H9 (cell line): ENCODE measurements around the gene MAP2K1. TPM values are rescaled to one million over a fixed set of nuclear protein-coding genes. Genes with fewer than 3 reads are reported as not detected.

Source experiments
- DNase-seq: peaks from one replicate; pipeline ENCODE4 v3.0.0-alpha.2; 2017
- H2AFZ ChIP-seq: one replicate; pipeline ENCODE4 v1.6.1; 2013; ENCODE audit warnings: mild to moderate bottlenecking, low read length, control low read depth, moderate library complexity
- H2AK5ac ChIP-seq: 2 replicates; pipeline ENCODE4 v1.6.1; 2013; ENCODE audit warnings: low read length, control low read depth, mixed read lengths; ENCODE audit not compliant: insufficient read length
- H2BK120ac ChIP-seq: one replicate; pipeline ENCODE4 v1.6.1; 2013; ENCODE audit warnings: low read depth, mild to moderate bottlenecking, low read length, control low read depth, inconsistent platforms; ENCODE audit not compliant: poor library complexity, severe bottlenecking
- H2BK12ac ChIP-seq: 2 replicates; pipeline ENCODE4 v1.6.1; 2013; ENCODE audit warnings: low read length, control low read depth, mixed read lengths, low read depth; ENCODE audit not compliant: insufficient read length
- H2BK15ac ChIP-seq: 2 replicates; pipeline ENCODE4 v1.6.1; 2013; ENCODE audit warnings: low read depth, low read length, control low read depth
- H2BK20ac ChIP-seq: one replicate; pipeline ENCODE4 v1.6.1; 2013; ENCODE audit warnings: low read depth, mild to moderate bottlenecking, low read length, control low read depth, inconsistent platforms; ENCODE audit not compliant: poor library complexity, severe bottlenecking
- H2BK5ac ChIP-seq: 2 replicates; pipeline ENCODE4 v1.6.1; 2013; ENCODE audit warnings: low read length, control low read depth, mixed read lengths; ENCODE audit not compliant: insufficient read length
- H3K14ac ChIP-seq: 2 replicates; pipeline ENCODE4 v1.6.1; 2013; ENCODE audit warnings: low read length, control low read depth; ENCODE audit not compliant: insufficient read depth
- H3K18ac ChIP-seq: 2 replicates; pipeline ENCODE4 v1.6.1; 2013; ENCODE audit warnings: low read depth, mild to moderate bottlenecking, mixed read lengths, low read length, control low read depth; ENCODE audit not compliant: insufficient read length
- H3K23ac ChIP-seq: 2 replicates; pipeline ENCODE4 v1.6.1; 2013; ENCODE audit warnings: low read length, control low read depth, mixed read lengths, low read depth; ENCODE audit not compliant: insufficient read length
- H3K23me2 ChIP-seq: 2 replicates; pipeline ENCODE4 v1.6.1; 2013; ENCODE audit warnings: low read depth, mild to moderate bottlenecking, mixed read lengths, low read length, control low read depth; ENCODE audit not compliant: insufficient read length, poor library complexity, severe bottlenecking
- H3K27ac ChIP-seq: 2 replicates; pipeline ENCODE4 v1.5.1; 2013; ENCODE audit warnings: low read length, control low read depth, mixed read lengths, low read depth; ENCODE audit not compliant: insufficient read length
- H3K27me3 ChIP-seq: 2 replicates; pipeline ENCODE4 v1.6.1; 2013; ENCODE audit warnings: low read length, control low read depth, inconsistent platforms; ENCODE audit not compliant: insufficient read depth
- H3K4ac ChIP-seq: 2 replicates; pipeline ENCODE4 v1.6.1; 2013; ENCODE audit warnings: low read depth, mild to moderate bottlenecking, control low read depth, inconsistent platforms, low read length, moderate library complexity
- H3K4me1 ChIP-seq: 2 replicates; pipeline ENCODE4 v1.6.1; 2013; ENCODE audit warnings: low read length, control low read depth, inconsistent platforms; ENCODE audit not compliant: insufficient read depth
- H3K4me2 ChIP-seq: 2 replicates; pipeline ENCODE4 v1.6.1; 2013; ENCODE audit warnings: low read length, control low read depth, mixed read lengths; ENCODE audit not compliant: insufficient read length, insufficient read depth
- H3K56ac ChIP-seq: 2 replicates; pipeline ENCODE4 v1.6.1; 2013; ENCODE audit warnings: low read depth, mild to moderate bottlenecking, mixed read lengths, low read length, control low read depth; ENCODE audit not compliant: insufficient read length
- H3K79me1 ChIP-seq: 2 replicates; pipeline ENCODE4 v1.6.1; 2013; ENCODE audit warnings: low read depth, mild to moderate bottlenecking, moderate library complexity, low read length, control low read depth, inconsistent platforms; ENCODE audit not compliant: insufficient read depth, poor library complexity, severe bottlenecking
- H3K79me2 ChIP-seq: 2 replicates; pipeline ENCODE4 v1.6.1; 2013; ENCODE audit warnings: low read length, control low read depth, inconsistent platforms; ENCODE audit not compliant: insufficient read depth
- H3K9ac ChIP-seq: 2 replicates; pipeline ENCODE4 v1.6.1; 2013; ENCODE audit warnings: low read length, control low read depth, mixed read lengths; ENCODE audit not compliant: insufficient read length; ENCODE audit errors: extremely low read depth
- H3K9me3 ChIP-seq: one replicate; pipeline ENCODE4 v1.6.1; 2013; ENCODE audit warnings: low read depth, low read length, inconsistent platforms; ENCODE audit not compliant: control insufficient read depth
- H3T11ph ChIP-seq: one replicate; pipeline ENCODE4 v1.6.1; 2013; ENCODE audit warnings: mild to moderate bottlenecking, low read length, control low read depth, inconsistent platforms
- H4K20me1 ChIP-seq: one replicate; pipeline ENCODE4 v1.6.1; 2013; ENCODE audit not compliant: control insufficient read depth, insufficient read length, insufficient read depth
- H4K5ac ChIP-seq: 2 replicates; pipeline ENCODE4 v1.6.1; 2013; ENCODE audit warnings: low read depth, mild to moderate bottlenecking, mixed read lengths, low read length, control low read depth; ENCODE audit not compliant: insufficient read length
- H4K8ac ChIP-seq: replicated peaks from 2 replicates; pipeline ENCODE4 v1.6.1; 2013; ENCODE audit warnings: low read length, control low read depth, mixed read lengths, low read depth; ENCODE audit not compliant: insufficient read length
- H4K91ac ChIP-seq: 2 replicates; pipeline ENCODE4 v1.6.1; 2013; ENCODE audit warnings: low read depth, mild to moderate bottlenecking, moderate library complexity, mixed read lengths, low read length, control low read depth; ENCODE audit not compliant: insufficient read length
- H3K27ac Mint-ChIP-seq, 3 experiments: 2 replicates in 2 of 3; 3 replicates in 1 of 3; pipeline ENCODE4 v1.8.0; 2020 to 2021; ENCODE audit warnings: mixed read lengths in 3 of 3, mild to moderate bottlenecking in 1 of 3, moderate library complexity in 1 of 3
- H3K27me3 Mint-ChIP-seq: 2 replicates; pipeline ENCODE4 v1.8.0; 2021; ENCODE audit warnings: low read depth, mild to moderate bottlenecking, moderate library complexity, mixed read lengths
- H3K36me3 Mint-ChIP-seq, 3 experiments: 2 replicates in 2 of 3; 3 replicates in 1 of 3; pipeline ENCODE4 v1.8.0; 2020 to 2021; ENCODE audit warnings: low read depth in 3 of 3, mixed read lengths in 3 of 3; ENCODE audit not compliant: insufficient read depth in 1 of 3
- H3K4me1 Mint-ChIP-seq, 2 experiments: 2 replicates each; pipeline ENCODE4 v1.8.0; 2020; ENCODE audit warnings: mixed read lengths in 2 of 2
- H3K4me3 Mint-ChIP-seq, 2 experiments: 2 replicates in 1 of 2; 3 replicates in 1 of 2; pipeline ENCODE4 v1.8.0; 2020 to 2021; ENCODE audit warnings: mild to moderate bottlenecking in 2 of 2, mixed read lengths in 2 of 2, moderate library complexity in 1 of 2
- H3K9me3 Mint-ChIP-seq, 2 experiments: 2 replicates in 1 of 2; 3 replicates in 1 of 2; pipeline ENCODE4 v1.8.0; 2020; ENCODE audit warnings: mild to moderate bottlenecking in 2 of 2, mixed read lengths in 2 of 2, moderate library complexity in 1 of 2
- WGBS: extraction: QIAGEN DNeasy Blood & Tissue Kit; methylation state at CpG from one replicate; pipeline ENCODE4 v1.1.7; 2013; ENCODE audit warnings: missing lambda C conversion rate, low lambda C conversion rate, mixed read lengths; ENCODE audit not compliant: insufficient read length; ENCODE audit errors: extremely low coverage; 5-methylcytosine and 5-hydroxymethylcytosine counted together
- total RNA-seq: library from RNA; stranded (reverse); gene quantifications from 2 replicates; pipeline ENCODE4 v1.2.1, GENCODE V29; 2021
- TF ChIP-seq, protein P1 (sequence below): fragments of 200-600 bp; sonication (generic); conservative IDR thresholded peaks from 3 replicates; pipeline ENCODE4 v1.8.0; 2021; ENCODE audit warnings: antibody characterized with exemption, mild to moderate bottlenecking

The MAP2K1 gene
- total RNA-seq, 1 experiment from 2014 or later, result 50.8 TPM

DNA sequence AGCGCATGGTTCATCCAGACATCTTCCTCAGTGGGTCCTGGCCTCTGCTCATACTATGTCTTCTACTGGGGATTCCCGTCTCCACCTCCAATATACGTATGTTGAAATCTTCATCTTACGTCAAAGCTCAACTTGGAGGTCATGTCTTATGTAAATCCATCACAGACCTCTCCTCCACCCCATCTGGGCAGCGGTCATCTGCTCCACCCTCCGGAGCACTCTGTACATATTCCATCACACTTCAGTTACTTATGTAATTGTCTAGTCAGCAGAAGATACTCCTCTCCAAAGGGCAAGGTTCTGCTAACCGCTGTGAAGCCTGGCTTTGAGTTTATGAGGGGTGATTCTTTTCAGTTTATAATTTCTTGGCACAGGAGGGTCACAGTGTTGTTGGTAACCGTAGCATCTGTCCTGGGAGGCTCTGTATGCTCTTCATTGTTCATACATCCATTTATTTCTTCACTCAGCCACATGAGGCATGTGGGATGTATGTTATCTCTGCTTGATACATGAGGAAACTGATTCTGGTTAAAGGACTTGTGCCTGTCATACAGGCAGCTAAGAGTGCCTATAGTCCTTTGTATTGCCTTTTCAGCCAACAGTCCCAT lies 22.1 kb downstream of the MAP2K1 start:
- Histone ChIP-seq H3K56ac (no peak overlapping the region), H4K5ac (no peak overlapping the region), H3K4me2 (no peak overlapping the region), H2AFZ (no peak overlapping the region), H3K79me1 (no peaks in the 10 kb centered on the region), H3K4ac (no peak overlapping the region), H3K18ac (no peak overlapping the region), H4K20me1 (no peaks in the 10 kb centered on the region), H2BK5ac (no peak overlapping the region), H3K23me2 (no peaks in the 10 kb centered on the region), H4K91ac (no peak overlapping the region), H2BK15ac (no peak overlapping the region), H3T11ph (no peak overlapping the region), H4K8ac (no peak overlapping the region), H3K9ac (no peak overlapping the region), H3K4me1 (peaks cover 25% of the 10 kb centered on the region; the same call in 1 of the 2 replicates), H3K23ac (no peak overlapping the region), H2AK5ac (no peak overlapping the region), H2BK12ac (no peak overlapping the region), H2BK20ac (no peak overlapping the region), H3K79me2 (peaks cover 19% of the 10 kb centered on the region), H3K9me3 (peaks cover 5% of the 10 kb centered on the region), H3K27ac (no peak overlapping the region), H3K14ac (no peak overlapping the region), H2BK120ac (no peak overlapping the region), H3K27me3 (no peaks in the 10 kb centered on the region)
- H3K4me1 Mint-ChIP-seq, result peaks cover 55 to 71% of the 10 kb centered on the region in 2 experiments
- TF ChIP-seq, protein P1, sequence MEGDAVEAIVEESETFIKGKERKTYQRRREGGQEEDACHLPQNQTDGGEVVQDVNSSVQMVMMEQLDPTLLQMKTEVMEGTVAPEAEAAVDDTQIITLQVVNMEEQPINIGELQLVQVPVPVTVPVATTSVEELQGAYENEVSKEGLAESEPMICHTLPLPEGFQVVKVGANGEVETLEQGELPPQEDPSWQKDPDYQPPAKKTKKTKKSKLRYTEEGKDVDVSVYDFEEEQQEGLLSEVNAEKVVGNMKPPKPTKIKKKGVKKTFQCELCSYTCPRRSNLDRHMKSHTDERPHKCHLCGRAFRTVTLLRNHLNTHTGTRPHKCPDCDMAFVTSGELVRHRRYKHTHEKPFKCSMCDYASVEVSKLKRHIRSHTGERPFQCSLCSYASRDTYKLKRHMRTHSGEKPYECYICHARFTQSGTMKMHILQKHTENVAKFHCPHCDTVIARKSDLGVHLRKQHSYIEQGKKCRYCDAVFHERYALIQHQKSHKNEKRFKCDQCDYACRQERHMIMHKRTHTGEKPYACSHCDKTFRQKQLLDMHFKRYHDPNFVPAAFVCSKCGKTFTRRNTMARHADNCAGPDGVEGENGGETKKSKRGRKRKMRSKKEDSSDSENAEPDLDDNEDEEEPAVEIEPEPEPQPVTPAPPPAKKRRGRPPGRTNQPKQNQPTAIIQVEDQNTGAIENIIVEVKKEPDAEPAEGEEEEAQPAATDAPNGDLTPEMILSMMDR, result no peak
- H3K27me3 Mint-ChIP-seq, result no peaks in the 10 kb centered on the region
- peak overlapping the region in 2 of 3 experiments; percentile 14 to 17; a peak in 1 of 7 replicates for H3K27ac Mint-ChIP-seq
- peaks cover 7 to 11% (median 8%) of the 10 kb centered on the region in 3 experiments for H3K36me3 Mint-ChIP-seq
- H3K9me3 Mint-ChIP-seq, result peaks cover 8% of the 10 kb centered on the region in 2 experiments; a peak in 4 of 5 replicates
- H3K4me3 Mint-ChIP-seq, result no peak overlapping the region
- DNase-seq, result no peak
- no CpG with 5 or more reads among the region's 8 CpGs for WGBS
